Right ventricle myocardium superior (tissue), 1 donor: Measurements from ENCODE around the gene FANCL. TPM values are rescaled to one million over a fixed set of nuclear protein-coding genes. Genes with fewer than 3 reads are reported as not detected.
"Not testable (repeated sequence)": the region's sequence is repeated elsewhere in the genome, so short reads cannot be mapped to it uniquely, and the experiment has no call there.

ENCODE experiments used
- ATAC-seq: fragments of 200-7000 bp; cut with Tn5 transposase; one replicate; pipeline ENCODE4 v1.9.1; 2020; ENCODE audit warnings: mild to moderate bottlenecking; ENCODE audit not compliant: poor library complexity
- DNase-seq: peaks from one replicate; pipeline ENCODE4 v3.0.0-alpha.2; 2020
- intact Hi-C: fragments of 100-400 bp; cut with DNase I; formaldehyde crosslinking; loops from one replicate; pipeline ENCODE4 v1.11.2; 2022
- total RNA-seq: library from RNA; stranded (reverse); fragmentation: NEBNext Ultra II Directional; extraction: Animal tissue kit (Norgen Biotek cat#: 25700); gene quantifications from one replicate; pipeline ENCODE4 v1.2.1, GENCODE V29; 2021
- donor health status: DM: no; HTN: yes; CAD: no; lungs with severe emphysema.

The FANCL gene
- total RNA-seq, 1 donor from 2014 or later = 10.8 TPM

- no peak for ATAC-seq
- intact Hi-C loops = no loop called here
- no peak for DNase-seq
These were observed 82.6 kb downstream of the FANCL start for GRCh38 chr2:58158481-58158880.

GRCh38 chr2:58157754-58158153, 83.4 kb downstream of the FANCL start:
- intact Hi-C loops = no loop called here
- DNase-seq = no peak
- ATAC-seq = no peak

GRCh38 chr2:58156780-58157179, 84.3 kb downstream of the FANCL start:
- no peak for ATAC-seq
- DNase-seq = no peak
- intact Hi-C loops = no loop called here

GRCh38 chr2:58155160-58155778, 85.9 kb downstream of the FANCL start:
- ATAC-seq (no peak), DNase-seq (no peak)
- intact Hi-C loops = no loop called here

GRCh38 chr2:58146707-58147106, 94.4 kb downstream of the FANCL start:
- DNase-seq (no peak), ATAC-seq (no peak)
- intact Hi-C loops = no loop called here

- intact Hi-C loops, ATAC-seq, DNase-seq: not testable (repeated sequence)
These were observed 95.4 kb downstream of the FANCL start for GRCh38 chr2:58145769-58146168.

GRCh38 chr2:58140508-58141072, 100.5 kb downstream of the FANCL start:
- DNase-seq = no peak
- intact Hi-C loops = no loop called here

GRCh38 chr2:58138396-58139030, 102.6 kb downstream of the FANCL start:
- intact Hi-C loops = no loop called here
- no peak for ATAC-seq
- DNase-seq = no peak

More at GRCh38 chr2:58140508-58141072, 100.5 kb downstream of the FANCL start:
- no peak for ATAC-seq

- no peak for ATAC-seq
- no peak for DNase-seq
- intact Hi-C loops = no loop called here
These were observed 103.3 kb downstream of the FANCL start for GRCh38 chr2:58137856-58138255.

GRCh38 chr2:58137221-58137620, 103.9 kb downstream of the FANCL start:
- intact Hi-C loops = no loop called here
- ATAC-seq (no peak), DNase-seq (no peak)

GRCh38 chr2:58135861-58136260, 105.3 kb downstream of the FANCL start:
- ATAC-seq = no peak
- no peak for DNase-seq
- intact Hi-C loops = no loop called here

- intact Hi-C loops = no loop called here
- DNase-seq (no peak), ATAC-seq (no peak)
These were observed 107.7 kb downstream of the FANCL start for GRCh38 chr2:58133395-58133794.

- DNase-seq (no peak), ATAC-seq (peak; percentile 77)
- intact Hi-C loops = no loop called here
These were observed 109.7 kb downstream of the FANCL start for GRCh38 chr2:58131191-58132011.

GRCh38 chr2:58130238-58130637, 110.9 kb downstream of the FANCL start:
- intact Hi-C loops = no loop called here
- DNase-seq = no peak
- peak; percentile 51 for ATAC-seq

- DNase-seq (no peak), ATAC-seq (no peak)
- intact Hi-C loops = no loop called here
These were observed 114.0 kb downstream of the FANCL start for GRCh38 chr2:58127111-58127510.

- intact Hi-C loops = no loop called here
- ATAC-seq = no peak
- no peak for DNase-seq
These were observed 118.6 kb downstream of the FANCL start for GRCh38 chr2:58122540-58122939.

- no peak for DNase-seq
- intact Hi-C loops = no loop called here
- ATAC-seq = no peak
These were observed 119.1 kb downstream of the FANCL start for GRCh38 chr2:58122040-58122439.

- intact Hi-C loops = no loop called here
- ATAC-seq = no peak
- DNase-seq = no peak
These were observed 120.4 kb downstream of the FANCL start for GRCh38 chr2:58120626-58121229.

- DNase-seq, ATAC-seq, intact Hi-C loops: not testable (repeated sequence)
These were observed 127.6 kb downstream of the FANCL start for GRCh38 chr2:58113563-58113962.
